Measurements from ENCODE around the gene TAS2R31.
"Not testable (repeated sequence)": the region's sequence is repeated elsewhere in the genome, so short reads cannot be mapped to it uniquely, and the experiment has no call there.

The TAS2R31 gene

GRCh38 chr12:11041366-11041765, 10.2 kb upstream of the TAS2R31 start:
- H2BK5ac ChIP-seq (ENCODE audit: low read depth, low read length, poor library complexity); H2AK5ac ChIP-seq (ENCODE audit: low read length); H3K27ac ChIP-seq (ENCODE audit: low read depth, low read length); H2BK120ac ChIP-seq (ENCODE audit: insufficient read depth, low read length, poor library complexity); H3K9ac ChIP-seq (ENCODE audit: low read length); H4K91ac ChIP-seq (ENCODE audit: low read depth, low read length); H3K4me2 ChIP-seq (ENCODE audit: low read length); H3K18ac ChIP-seq (ENCODE audit: low read length); H4K8ac ChIP-seq (ENCODE audit: low read depth, low read length); H3K14ac ChIP-seq (ENCODE audit: low read length); H4K12ac ChIP-seq (ENCODE audit: low read depth, low read length); H3K79me2 ChIP-seq (ENCODE audit: control insufficient read depth, insufficient read depth, low read length, poor library complexity); H3K79me1 ChIP-seq (ENCODE audit: low read length); H3K4ac ChIP-seq (ENCODE audit: low read depth, low read length); H2AFZ ChIP-seq (ENCODE audit: insufficient read depth, low read length, poor library complexity); H2BK12ac ChIP-seq (ENCODE audit: low read length); H3K4me1 ChIP-seq (ENCODE audit: control insufficient read depth in 1 of 2, insufficient read depth in 2 of 2, low read length in 2 of 2); H3K27me3 ChIP-seq (ENCODE audit: insufficient read depth, low read length); H3K36me3 ChIP-seq (ENCODE audit: control insufficient read depth in 1 of 2, insufficient read depth in 2 of 2, low read length in 2 of 2); H3K9me3 ChIP-seq (ENCODE audit: insufficient read depth, low read depth, low read length); H3K23ac ChIP-seq (ENCODE audit: low read length); DNase-seq; H3K4me3 ChIP-seq (ENCODE audit: low read depth, low read length): not testable (repeated sequence)
- WGBS (ENCODE audit: extremely low coverage, insufficient coverage, insufficient read length), result no CpG with 5 or more reads among the region's 2 CpGs

GRCh38 chr12:11040162-11040561, 9.0 kb upstream of the TAS2R31 start:
- Histone ChIP-seq H2AFZ (ENCODE audit: insufficient read depth, low read length, poor library complexity) (no peak overlapping the region), H3K23ac (ENCODE audit: low read length) (no peak overlapping the region), H3K27ac (ENCODE audit: low read depth, low read length) (no peak overlapping the region), H3K4me3 (ENCODE audit: low read depth, low read length) (no peak overlapping the region), H3K4me2 (ENCODE audit: low read length) (no peak overlapping the region), H3K79me2 (ENCODE audit: control insufficient read depth, insufficient read depth, low read length, poor library complexity) (no peaks in the 10 kb centered on the region), H3K9ac (ENCODE audit: low read length) (no peak overlapping the region), H3K27me3 (ENCODE audit: insufficient read depth, low read length) (no peaks in the 10 kb centered on the region), H4K12ac (ENCODE audit: low read depth, low read length) (no peak overlapping the region), H2BK5ac (ENCODE audit: low read depth, low read length, poor library complexity) (no peak overlapping the region), H3K36me3 (ENCODE audit: control insufficient read depth in 1 of 2, insufficient read depth in 2 of 2, low read length in 2 of 2) (no peaks in the 10 kb centered on the region), H2BK12ac (ENCODE audit: low read length) (no peak overlapping the region), H4K91ac (ENCODE audit: low read depth, low read length) (no peak overlapping the region), H3K9me3 (ENCODE audit: insufficient read depth, low read depth, low read length) (no peaks in the 10 kb centered on the region), H2BK120ac (ENCODE audit: insufficient read depth, low read length, poor library complexity) (no peak overlapping the region), H4K8ac (ENCODE audit: low read depth, low read length) (no peak overlapping the region), H3K18ac (ENCODE audit: low read length) (no peak overlapping the region), H3K4ac (ENCODE audit: low read depth, low read length) (no peak overlapping the region), H2AK5ac (ENCODE audit: low read length) (no peak overlapping the region), H3K14ac (ENCODE audit: low read length) (no peak overlapping the region), H3K79me1 (ENCODE audit: low read length) (no peaks in the 10 kb centered on the region), H3K4me1 (ENCODE audit: control insufficient read depth in 1 of 2, insufficient read depth in 2 of 2, low read length in 2 of 2) (no peaks in the 10 kb centered on the region)
- no CpG with 5 or more reads among the region's 1 CpG for WGBS (ENCODE audit: extremely low coverage, insufficient coverage, insufficient read length)
- peak in 1 of 2 donors; percentile 22 for DNase-seq

GRCh38 chr12:11039171-11039570, 8.0 kb upstream of the TAS2R31 start:
- Histone ChIP-seq H3K9me3 (ENCODE audit: insufficient read depth, low read depth, low read length) (no peaks in the 10 kb centered on the region), H3K23ac (ENCODE audit: low read length) (no peak overlapping the region), H2AK5ac (ENCODE audit: low read length) (no peak overlapping the region), H3K79me1 (ENCODE audit: low read length) (no peaks in the 10 kb centered on the region), H3K27me3 (ENCODE audit: insufficient read depth, low read length) (no peaks in the 10 kb centered on the region), H3K4ac (ENCODE audit: low read depth, low read length) (no peak overlapping the region), H2BK5ac (ENCODE audit: low read depth, low read length, poor library complexity) (no peak overlapping the region), H3K14ac (ENCODE audit: low read length) (no peak overlapping the region), H3K9ac (ENCODE audit: low read length) (no peak overlapping the region), H3K4me3 (ENCODE audit: low read depth, low read length) (no peak overlapping the region), H4K12ac (ENCODE audit: low read depth, low read length) (no peak overlapping the region), H4K91ac (ENCODE audit: low read depth, low read length) (no peak overlapping the region), H3K27ac (ENCODE audit: low read depth, low read length) (no peak overlapping the region), H3K4me1 (ENCODE audit: control insufficient read depth in 1 of 2, insufficient read depth in 2 of 2, low read length in 2 of 2) (no peaks in the 10 kb centered on the region), H2BK12ac (ENCODE audit: low read length) (no peak overlapping the region), H3K79me2 (ENCODE audit: control insufficient read depth, insufficient read depth, low read length, poor library complexity) (no peaks in the 10 kb centered on the region), H3K36me3 (ENCODE audit: control insufficient read depth in 1 of 2, insufficient read depth in 2 of 2, low read length in 2 of 2) (no peaks in the 10 kb centered on the region), H3K18ac (ENCODE audit: low read length) (no peak overlapping the region), H2BK120ac (ENCODE audit: insufficient read depth, low read length, poor library complexity) (no peak overlapping the region), H4K8ac (ENCODE audit: low read depth, low read length) (no peak overlapping the region), H3K4me2 (ENCODE audit: low read length) (no peak overlapping the region), H2AFZ (ENCODE audit: insufficient read depth, low read length, poor library complexity) (no peak overlapping the region)
- DNase-seq, result no peak
- no CpG with 5 or more reads among the region's 3 CpGs for WGBS (ENCODE audit: extremely low coverage, insufficient coverage, insufficient read length)

- H4K12ac ChIP-seq (ENCODE audit: low read depth, low read length); H2BK12ac ChIP-seq (ENCODE audit: low read length); H3K18ac ChIP-seq (ENCODE audit: low read length); H2BK120ac ChIP-seq (ENCODE audit: insufficient read depth, low read length, poor library complexity); H3K4ac ChIP-seq (ENCODE audit: low read depth, low read length); H2AK5ac ChIP-seq (ENCODE audit: low read length); H3K79me2 ChIP-seq (ENCODE audit: control insufficient read depth, insufficient read depth, low read length, poor library complexity); H3K36me3 ChIP-seq (ENCODE audit: control insufficient read depth in 1 of 2, insufficient read depth in 2 of 2, low read length in 2 of 2); H3K4me1 ChIP-seq (ENCODE audit: control insufficient read depth in 1 of 2, insufficient read depth in 2 of 2, low read length in 2 of 2); H2BK5ac ChIP-seq (ENCODE audit: low read depth, low read length, poor library complexity); H4K91ac ChIP-seq (ENCODE audit: low read depth, low read length); H3K23ac ChIP-seq (ENCODE audit: low read length); H3K4me3 ChIP-seq (ENCODE audit: low read depth, low read length); H3K27me3 ChIP-seq (ENCODE audit: insufficient read depth, low read length); H3K4me2 ChIP-seq (ENCODE audit: low read length); H3K9ac ChIP-seq (ENCODE audit: low read length); H2AFZ ChIP-seq (ENCODE audit: insufficient read depth, low read length, poor library complexity); H3K9me3 ChIP-seq (ENCODE audit: insufficient read depth, low read depth, low read length); DNase-seq; H3K27ac ChIP-seq (ENCODE audit: low read depth, low read length); H3K14ac ChIP-seq (ENCODE audit: low read length); H4K8ac ChIP-seq (ENCODE audit: low read depth, low read length); H3K79me1 ChIP-seq (ENCODE audit: low read length): not testable (repeated sequence)
- WGBS (ENCODE audit: extremely low coverage, insufficient coverage, insufficient read length), result no CpG with 5 or more reads among the region's 3 CpGs
Measured at GRCh38 chr12:11033959-11034358, 2.8 kb upstream of the TAS2R31 start.
